C4-2B (cell line): ENCODE data around the gene NSMCE1.

Experiments used
- CTCF ChIP-seq: fragments of 450-650 bp; conservative IDR thresholded peaks from 2 replicates; pipeline ENCODE4 v1.5.1; 2017; ENCODE audit warnings: mild to moderate bottlenecking
- ZFX ChIP-seq: fragments of 450-650 bp; IDR thresholded peaks from 2 replicates; pipeline ENCODE4 v1.6.1; 2017

- TF ChIP-seq CTCF = no peak
- no peak for TF ChIP-seq ZFX
These were observed 63.0 kb downstream of the NSMCE1 start for GRCh38 chr16:27205423-27206065.
